Karpas-422 (cell line): ENCODE data around the gene TPX2. TPM values are rescaled to one million over a fixed set of nuclear protein-coding genes. Genes with fewer than 3 reads are reported as not detected.
"Not testable (repeated sequence)": the region's sequence is repeated elsewhere in the genome, so short reads cannot be mapped to it uniquely, and the experiment has no call there.

Experiments
- DNase-seq: peaks from one replicate; pipeline ENCODE4 v3.0.0-alpha.2; 2015
- H2AFZ ChIP-seq: fragments of 200-600 bp; sonication (generic); 2 replicates; pipeline ENCODE4 v1.6.1; 2014; ENCODE audit warnings: antibody characterized with exemption, low read length, mixed read lengths
- H3K27ac ChIP-seq: fragments of 200-600 bp; sonication (generic); 2 replicates; pipeline ENCODE4 v1.5.1; 2014; ENCODE audit warnings: mild to moderate bottlenecking, low read length, moderate library complexity
- H3K27me3 ChIP-seq: fragments of 200-600 bp; sonication (generic); 2 replicates; pipeline ENCODE4 v1.6.1; 2014; ENCODE audit warnings: low read length, mixed read lengths
- H3K36me3 ChIP-seq: fragments of 200-600 bp; sonication (generic); 2 replicates; pipeline ENCODE4 v1.6.1; 2014; ENCODE audit warnings: low read length, mixed read lengths; ENCODE audit not compliant: insufficient read depth
- H3K4me1 ChIP-seq: fragments of 200-600 bp; sonication (generic); 2 replicates; pipeline ENCODE4 v1.6.1; 2014; ENCODE audit warnings: mild to moderate bottlenecking, low read length, mixed read lengths
- H3K4me2 ChIP-seq: fragments of 200-600 bp; sonication (generic); 2 replicates; pipeline ENCODE4 v1.6.1; 2014; ENCODE audit warnings: low read length, low read depth, mild to moderate bottlenecking; ENCODE audit not compliant: poor library complexity, severe bottlenecking
- H3K4me3 ChIP-seq: fragments of 200-600 bp; sonication (generic); 2 replicates; pipeline ENCODE4 v1.5.1; 2014; ENCODE audit warnings: mild to moderate bottlenecking, antibody characterized with exemption, low read length, mixed read lengths
- H3K79me2 ChIP-seq: fragments of 200-600 bp; sonication (generic); 2 replicates; pipeline ENCODE4 v1.6.1; 2014; ENCODE audit warnings: mild to moderate bottlenecking, low read length, mixed read lengths
- H3K9ac ChIP-seq: fragments of 200-600 bp; sonication (generic); 2 replicates; pipeline ENCODE4 v1.6.0; 2014; ENCODE audit warnings: low read length
- H3K9me2 ChIP-seq: fragments of 200-600 bp; sonication (generic), shearing (Covaris generic); replicated peaks from 2 replicates; pipeline ENCODE4 v1.6.0; 2014; ENCODE audit warnings: mild to moderate bottlenecking, low read length, moderate library complexity; ENCODE audit not compliant: insufficient read depth
- H3K9me3 ChIP-seq: fragments of 300-700, 200-600 bp; sonication (generic); 2 replicates; pipeline ENCODE4 v1.6.1; 2014; ENCODE audit warnings: low read length, mixed read lengths
- H4K20me1 ChIP-seq: fragments of 200-600 bp; sonication (generic); 2 replicates; pipeline ENCODE4 v1.6.1; 2014; ENCODE audit warnings: mild to moderate bottlenecking, antibody characterized with exemption, low read length, low read depth; ENCODE audit not compliant: insufficient read depth
- total RNA-seq: library from RNA; depleted of rRNA; stranded (reverse); fragments of >200 nt; shearing (Covaris generic); gene quantifications from 2 replicates; pipeline ENCODE4 v1.2.3, GENCODE V29; 2014; ENCODE audit warnings: low replicate concordance

TPX2 gene
- total RNA-seq, 1 experiment from 2014 or later: 55.5 TPM

DNA sequence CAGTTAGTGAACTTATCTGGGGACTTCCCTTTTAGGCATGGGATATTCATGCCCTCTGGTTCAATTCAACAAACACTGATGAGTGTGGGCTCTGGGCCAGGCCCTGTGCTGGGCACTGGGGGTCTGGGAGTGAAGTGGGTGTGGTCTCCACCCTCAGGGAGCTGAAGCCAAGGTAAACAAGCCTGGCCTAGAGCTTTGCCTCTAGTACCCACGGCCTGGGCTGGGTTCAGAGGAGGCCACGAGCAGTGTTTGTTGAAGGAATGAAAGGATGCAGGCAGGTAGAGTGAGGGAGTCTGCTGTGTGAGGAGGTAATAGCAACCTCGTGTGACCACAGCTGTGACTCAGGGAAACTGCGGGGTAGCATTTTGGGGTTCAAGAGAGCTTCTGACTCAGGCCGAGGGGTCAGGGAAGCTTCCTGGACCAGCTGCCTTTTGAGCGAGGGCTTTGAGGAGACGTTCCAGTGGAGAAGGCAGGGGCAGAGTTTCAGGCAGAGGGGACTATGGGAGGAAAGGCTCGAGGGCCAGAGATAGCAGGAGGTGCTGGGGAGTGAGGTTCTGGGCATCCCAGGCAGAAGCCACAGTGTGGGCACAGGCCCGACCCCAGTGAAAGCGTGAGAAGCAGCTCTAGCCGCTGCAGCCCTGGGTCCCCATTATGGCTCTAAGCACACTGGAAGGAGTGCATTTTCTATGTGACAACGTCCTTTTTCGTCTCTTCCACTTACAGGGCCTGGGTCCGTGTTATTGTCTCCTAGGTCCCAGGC is 85.6 kb downstream of the TPX2 start:
- no peaks in the 10 kb centered on the region for H3K27me3 ChIP-seq
- no peaks in the 10 kb centered on the region for H3K79me2 ChIP-seq
- H3K9me3 ChIP-seq: no peaks in the 10 kb centered on the region
- no peak overlapping the region for H3K4me3 ChIP-seq
- no peaks in the 10 kb centered on the region for H3K36me3 ChIP-seq
- H3K4me2 ChIP-seq: no peak overlapping the region
- 0 out of 2 replicates have a peak, but pooled peaks cover 3% of the 10 kb centered on the region for H3K4me1 ChIP-seq
- no peak overlapping the region for H2AFZ ChIP-seq
- H4K20me1 ChIP-seq: no peaks in the 10 kb centered on the region
- DNase-seq: no peak
- H3K9me2 ChIP-seq: no peaks in the 10 kb centered on the region
- no peak overlapping the region for H3K9ac ChIP-seq
- no peak overlapping the region for H3K27ac ChIP-seq

- no peaks in the 10 kb centered on the region for H3K9me2 ChIP-seq
- H3K27me3 ChIP-seq: no peaks in the 10 kb centered on the region
- no peaks in the 10 kb centered on the region for H4K20me1 ChIP-seq
- no peak overlapping the region for H3K4me2 ChIP-seq
- H2AFZ ChIP-seq: no peak overlapping the region
- no peak overlapping the region for H3K9ac ChIP-seq
- H3K36me3 ChIP-seq: no peaks in the 10 kb centered on the region
- no peak overlapping the region for H3K4me3 ChIP-seq
- DNase-seq: no peak
- H3K4me1 ChIP-seq: 0 out of 2 replicates have a peak, but pooled peaks cover 3% of the 10 kb centered on the region
- H3K27ac ChIP-seq: no peak overlapping the region
- H3K9me3 ChIP-seq: no peaks in the 10 kb centered on the region
- H3K79me2 ChIP-seq: no peaks in the 10 kb centered on the region
Measured at GRCh38 chr20:31826074-31826473, 87.0 kb downstream of the TPX2 start.

GRCh38 chr20:31827059-31827458 is 88.0 kb downstream of the TPX2 start:
- H3K79me2 ChIP-seq: no peaks in the 10 kb centered on the region
- no peaks in the 10 kb centered on the region for H3K9me3 ChIP-seq
- no peak overlapping the region for H3K4me2 ChIP-seq
- H3K4me3 ChIP-seq: no peak overlapping the region
- no peak overlapping the region for H2AFZ ChIP-seq
- H3K27ac ChIP-seq: no peak overlapping the region
- H3K4me1 ChIP-seq: 0 out of 2 replicates have a peak, but pooled peaks cover 3% of the 10 kb centered on the region
- no peaks in the 10 kb centered on the region for H3K9me2 ChIP-seq
- no peaks in the 10 kb centered on the region for H4K20me1 ChIP-seq
- H3K9ac ChIP-seq: no peak overlapping the region
- no peak for DNase-seq
- H3K36me3 ChIP-seq: no peaks in the 10 kb centered on the region
- no peaks in the 10 kb centered on the region for H3K27me3 ChIP-seq

DNA sequence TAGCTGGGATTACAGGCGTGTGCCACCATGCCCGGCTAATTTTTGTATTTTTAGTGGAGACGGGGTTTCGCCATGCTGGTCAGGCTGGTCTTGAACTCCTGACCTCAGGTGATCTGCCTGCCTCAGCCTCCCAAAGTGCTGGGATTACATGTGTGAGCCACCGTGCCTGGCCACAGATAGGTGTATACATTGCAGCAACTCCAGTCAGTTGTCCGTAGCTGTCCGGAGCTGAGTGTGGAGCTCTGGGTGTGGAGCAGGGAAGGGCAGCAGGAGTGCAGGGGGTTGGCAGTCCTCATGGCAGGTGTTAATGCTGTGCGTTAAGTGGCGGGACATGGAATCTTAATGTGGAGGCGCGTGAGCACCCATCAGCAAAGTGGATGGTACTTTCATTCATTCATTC is 88.9 kb downstream of the TPX2 start:
- H4K20me1 ChIP-seq, H3K9me2 ChIP-seq, H3K9ac ChIP-seq, H3K9me3 ChIP-seq, H3K27me3 ChIP-seq, H3K27ac ChIP-seq, H3K36me3 ChIP-seq, DNase-seq, H3K79me2 ChIP-seq, H3K4me1 ChIP-seq, H3K4me3 ChIP-seq, H2AFZ ChIP-seq, H3K4me2 ChIP-seq: not testable (repeated sequence)

DNA sequence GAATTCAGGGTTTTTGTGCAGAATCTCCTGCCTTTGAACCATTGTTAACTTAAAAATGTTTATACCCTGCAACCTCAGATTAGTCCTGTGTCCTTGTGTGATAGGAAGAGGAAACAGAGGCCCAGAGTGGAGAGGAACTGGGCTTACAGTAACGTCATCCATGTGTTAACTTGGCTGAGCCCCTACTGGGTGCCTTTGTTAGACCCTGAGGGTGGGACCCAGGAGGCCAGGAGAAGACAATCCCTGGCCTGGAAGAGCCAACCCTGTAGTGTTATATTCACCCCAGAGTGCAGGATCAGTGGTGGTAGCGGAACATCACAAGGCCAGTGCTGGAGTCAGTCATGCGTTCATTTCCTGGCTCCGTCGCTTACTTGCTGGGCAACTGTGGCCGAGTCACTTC is 90.6 kb downstream of the TPX2 start:
- H3K4me3 ChIP-seq: no peak overlapping the region
- no peaks in the 10 kb centered on the region for H3K9me2 ChIP-seq
- no peaks in the 10 kb centered on the region for H4K20me1 ChIP-seq
- H3K36me3 ChIP-seq: no peaks in the 10 kb centered on the region
- no peaks in the 10 kb centered on the region for H3K4me1 ChIP-seq
- no peaks in the 10 kb centered on the region for H3K27me3 ChIP-seq
- DNase-seq: no peak
- no peaks in the 10 kb centered on the region for H3K79me2 ChIP-seq
- no peak overlapping the region for H3K9ac ChIP-seq
- no peak overlapping the region for H3K4me2 ChIP-seq
- H3K9me3 ChIP-seq: no peaks in the 10 kb centered on the region
- H2AFZ ChIP-seq: 0 out of 2 replicates have a peak overlapping the region, but pooled peaks have one; percentile 15
- H3K27ac ChIP-seq: no peak overlapping the region

- Histone ChIP-seq H4K20me1 (no peaks in the 10 kb centered on the region), H3K79me2 (no peaks in the 10 kb centered on the region), H3K27me3 (no peaks in the 10 kb centered on the region), H3K9me2 (no peaks in the 10 kb centered on the region), H3K36me3 (no peaks in the 10 kb centered on the region), H3K4me3 (no peak overlapping the region), H2AFZ (no peak overlapping the region), H3K27ac (no peak overlapping the region), H3K9me3 (no peaks in the 10 kb centered on the region), H3K4me1 (no peaks in the 10 kb centered on the region), H3K9ac (no peak overlapping the region), H3K4me2 (no peak overlapping the region)
- no peak for DNase-seq
Measured at GRCh38 chr20:31830406-31830981, 91.4 kb downstream of the TPX2 start.

DNA sequence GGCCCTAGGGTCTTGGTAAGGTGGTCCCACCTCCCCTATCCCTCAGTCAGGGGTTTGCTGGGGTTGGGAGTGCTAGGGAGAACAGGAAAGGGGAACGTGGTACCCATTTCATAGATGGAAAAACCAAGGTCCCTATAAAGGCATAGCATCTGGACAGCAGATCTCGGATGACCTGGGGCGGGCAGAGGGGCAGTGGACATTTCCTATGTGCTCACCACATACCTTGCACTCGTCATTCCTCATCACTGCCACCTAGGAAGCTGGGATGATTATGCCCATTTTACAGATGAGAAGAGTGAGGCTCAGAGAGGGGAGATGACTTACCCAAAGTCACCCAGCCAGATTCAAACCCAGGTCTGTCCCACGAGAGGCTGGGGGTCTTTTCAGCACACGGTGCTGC is 92.1 kb downstream of the TPX2 start:
- no peaks in the 10 kb centered on the region for H3K4me1 ChIP-seq
- H3K9me3 ChIP-seq: no peaks in the 10 kb centered on the region
- H3K27ac ChIP-seq: no peak overlapping the region
- DNase-seq: no peak
- H3K9ac ChIP-seq: no peak overlapping the region
- H3K9me2 ChIP-seq: no peaks in the 10 kb centered on the region
- H4K20me1 ChIP-seq: no peaks in the 10 kb centered on the region
- no peaks in the 10 kb centered on the region for H3K27me3 ChIP-seq
- H3K36me3 ChIP-seq: no peaks in the 10 kb centered on the region
- no peaks in the 10 kb centered on the region for H3K79me2 ChIP-seq
- H3K4me3 ChIP-seq: no peak overlapping the region
- H2AFZ ChIP-seq: no peak overlapping the region
- no peak overlapping the region for H3K4me2 ChIP-seq

- H3K4me3 ChIP-seq: no peak overlapping the region
- no peaks in the 10 kb centered on the region for H3K9me3 ChIP-seq
- H3K79me2 ChIP-seq: no peaks in the 10 kb centered on the region
- no peaks in the 10 kb centered on the region for H3K27me3 ChIP-seq
- no peaks in the 10 kb centered on the region for H3K4me1 ChIP-seq
- H3K4me2 ChIP-seq: no peak overlapping the region
- no peaks in the 10 kb centered on the region for H4K20me1 ChIP-seq
- H3K9me2 ChIP-seq: no peaks in the 10 kb centered on the region
- no peak overlapping the region for H3K27ac ChIP-seq
- DNase-seq: no peak
- H3K36me3 ChIP-seq: no peaks in the 10 kb centered on the region
- no peak overlapping the region for H2AFZ ChIP-seq
- no peak overlapping the region for H3K9ac ChIP-seq
Measured at GRCh38 chr20:31831771-31832306, 92.7 kb downstream of the TPX2 start.
